COLO829 (cell line): ENCODE results near the gene TBC1D17.

Source experiments
- DNase-seq: peaks from one replicate; pipeline ENCODE4 v3.0.0; 2012; ENCODE audit warnings: low spot score

TBC1D17 gene

DNA sequence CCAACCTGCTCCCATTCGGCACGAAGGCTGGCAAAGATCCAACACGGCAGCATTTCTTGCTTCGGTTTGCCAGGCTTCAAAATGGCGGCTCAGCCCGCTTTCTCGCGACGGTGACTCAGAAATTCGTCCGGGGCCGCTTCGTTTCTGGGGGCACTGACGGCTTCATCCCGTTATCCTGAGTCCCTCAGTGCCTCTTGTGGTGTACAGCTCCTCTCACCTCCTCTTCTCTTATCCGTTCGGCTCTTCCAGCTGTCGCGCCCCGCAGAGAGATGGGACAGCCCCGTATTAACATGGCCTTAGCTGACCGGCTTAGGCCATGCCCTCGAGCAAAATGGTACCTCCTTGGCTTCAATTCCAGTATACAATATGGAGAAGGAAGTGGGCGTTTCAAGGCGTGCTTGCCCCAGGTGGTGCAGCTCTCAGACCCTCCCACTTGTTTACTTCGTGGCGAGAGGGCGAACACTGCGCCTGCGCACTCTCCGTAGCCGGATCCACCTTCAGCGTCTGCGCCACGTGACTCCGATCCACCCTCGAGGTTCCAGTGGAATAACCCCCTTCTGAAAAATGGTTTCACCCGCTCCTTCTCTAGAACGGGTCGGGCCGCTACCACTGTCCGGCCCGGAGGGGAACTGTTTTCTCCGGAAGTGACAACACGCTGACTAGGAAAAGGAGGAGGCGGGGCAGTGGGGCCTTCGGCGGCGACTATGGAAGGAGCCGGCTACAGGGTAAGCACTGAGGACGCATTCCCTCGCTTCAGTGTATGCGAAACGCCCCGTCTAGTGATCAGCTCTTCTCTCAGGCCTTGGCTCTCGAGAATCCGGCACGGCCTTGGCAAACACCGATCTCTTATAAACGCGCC lies at the start of gene TBC1D17, which contains the start of gene AKT1S1:
TBC1D17 (plus strand) TSS at position 683 of the 859 bp plus-strand sequence; CDS start at position 705, 22 bp downstream.
AKT1S1 (minus strand) TSS at position 336 of the 859 bp plus-strand sequence. CDS start 4,060 bp downstream, outside the sequence.
- DNase-seq: peak; percentile 100

DNA sequence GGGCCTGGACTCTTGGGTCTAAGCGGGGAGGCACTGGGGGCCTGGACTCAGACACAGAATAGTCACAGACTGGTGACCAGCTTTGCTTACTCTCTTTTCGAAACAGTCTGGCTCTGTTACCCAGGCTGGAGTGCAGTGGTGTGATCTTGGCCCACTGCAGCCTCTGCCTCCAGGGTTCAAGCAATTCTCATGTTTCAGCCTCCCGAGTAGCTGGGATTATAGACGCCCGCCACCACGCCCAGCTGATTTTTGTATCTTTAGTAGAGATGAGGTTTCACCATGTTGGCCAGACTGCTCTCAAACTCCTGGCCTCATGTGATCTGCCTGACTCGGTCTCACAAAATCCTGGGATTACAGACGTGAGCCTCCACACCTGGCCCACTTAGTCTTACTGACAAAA lies 48.3 kb upstream of the TBC1D17 start:
- DNase-seq: no peak

DNA sequence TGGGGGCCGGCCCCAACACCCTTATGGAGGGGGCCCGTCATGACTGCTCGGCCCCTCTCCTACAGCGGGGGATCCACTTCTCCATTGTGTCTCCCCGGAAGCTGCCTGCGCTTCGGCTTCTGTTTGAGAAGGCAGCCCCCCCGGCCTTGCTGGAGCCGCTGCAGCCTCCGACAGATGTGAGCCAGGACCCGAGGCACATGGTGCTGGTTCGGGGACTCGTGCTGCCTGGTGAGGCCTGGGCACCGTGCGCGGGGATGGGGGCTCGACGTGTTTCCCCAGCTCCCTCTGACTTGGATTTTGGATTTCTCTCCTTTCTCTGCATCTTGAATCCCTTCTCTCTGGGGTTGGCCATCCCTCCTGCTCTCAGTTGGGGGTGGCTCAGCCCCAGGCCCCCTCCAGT lies 47.8 kb upstream of the TBC1D17 start:
- DNase-seq: no peak

- DNase-seq: no peak
Observed at GRCh38 chr19:49830766-49831165, 46.7 kb upstream of the TBC1D17 start.

- no peak for DNase-seq
Observed at GRCh38 chr19:49831592-49831991, 45.9 kb upstream of the TBC1D17 start.

GRCh38 chr19:49832556-49832955 lies 44.9 kb upstream of the TBC1D17 start:
- no peak for DNase-seq

GRCh38 chr19:49833599-49833998 lies 43.9 kb upstream of the TBC1D17 start:
- DNase-seq: no peak

GRCh38 chr19:49835562-49835961 lies 41.9 kb upstream of the TBC1D17 start:
- no peak for DNase-seq

DNA sequence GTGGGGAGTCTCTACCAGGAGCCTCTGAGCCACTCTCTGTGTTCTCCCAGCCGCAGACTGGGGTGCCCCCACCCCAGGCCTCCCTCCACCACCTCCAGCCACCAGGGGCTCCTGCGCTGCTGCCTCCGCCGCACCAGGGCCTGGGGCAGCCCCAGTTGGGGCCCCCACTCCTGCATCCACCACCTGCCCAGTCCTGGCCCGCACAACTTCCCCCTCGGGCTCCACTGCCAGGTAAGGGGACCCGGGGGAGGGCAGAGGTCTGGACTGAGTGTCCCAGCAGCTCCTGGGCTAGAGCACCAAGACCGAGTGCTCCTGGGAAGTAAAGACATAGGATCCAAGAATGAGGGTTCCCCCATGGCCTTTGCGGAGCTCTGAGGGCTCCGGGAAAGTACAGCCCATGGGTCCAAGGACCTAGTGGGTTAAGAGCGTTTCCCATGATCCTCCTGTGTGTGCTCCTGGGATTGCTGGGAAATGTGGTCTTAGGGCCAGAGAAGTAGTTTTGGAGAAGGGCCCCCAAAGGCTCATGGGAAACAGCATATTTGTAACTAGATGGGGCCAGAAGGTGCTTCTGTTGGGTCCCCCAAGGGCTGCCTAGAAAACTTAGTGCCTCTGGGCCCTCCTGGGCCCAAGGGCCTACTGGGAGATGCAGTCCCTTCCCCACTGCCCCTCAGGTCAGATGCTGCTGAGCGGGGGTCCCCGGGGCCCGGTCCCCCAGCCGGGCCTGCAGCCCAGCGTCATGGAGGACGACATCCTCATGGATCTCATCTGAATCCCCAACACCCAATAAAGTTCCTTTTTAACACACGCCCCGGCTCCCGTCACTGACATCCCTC lies 41.1 kb upstream of the TBC1D17 start:
- no peak for DNase-seq

DNA sequence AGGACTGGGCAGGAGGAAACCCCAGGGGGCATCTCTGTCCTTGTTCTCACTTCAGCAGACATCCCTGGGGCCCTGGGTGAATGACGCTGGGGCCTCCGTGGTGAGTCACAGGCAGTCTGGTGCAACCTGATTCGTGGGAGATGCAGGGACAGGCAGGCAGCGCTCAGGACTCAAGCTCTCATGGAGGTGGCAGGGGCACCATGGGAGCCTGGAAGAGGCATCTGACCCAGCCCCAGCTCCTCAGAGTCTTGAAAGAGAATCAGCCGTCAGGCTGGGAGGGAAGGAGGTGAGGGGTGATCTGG lies 40.5 kb upstream of the TBC1D17 start:
- no peak for DNase-seq

GRCh38 chr19:49837425-49837824 lies 40.1 kb upstream of the TBC1D17 start:
- no peak for DNase-seq

- no peak for DNase-seq
Observed at GRCh38 chr19:49838885-49839588, 38.5 kb upstream of the TBC1D17 start.

- DNase-seq: no peak
Observed at GRCh38 chr19:49839713-49840112, 37.8 kb upstream of the TBC1D17 start.

DNA sequence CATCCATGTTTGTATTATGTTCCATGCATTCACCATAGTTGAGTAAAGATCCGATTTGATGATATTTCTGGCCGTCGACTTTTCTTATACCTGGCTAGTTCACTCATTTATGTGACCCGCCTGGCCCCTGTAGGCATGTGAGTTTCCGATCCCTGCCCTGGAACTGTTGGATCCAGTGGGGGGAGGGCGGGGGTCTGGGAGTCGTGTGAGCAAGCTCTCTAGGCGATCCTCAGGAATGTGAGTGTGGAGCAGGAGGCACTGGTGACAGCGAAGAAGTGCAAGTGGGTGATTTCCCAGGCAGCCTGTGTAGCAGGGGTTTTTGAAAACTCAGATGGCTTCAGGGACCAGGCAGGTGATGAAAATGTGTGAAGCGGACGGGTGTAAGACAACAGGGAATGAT lies 37.2 kb upstream of the TBC1D17 start:
- no peak for DNase-seq

DNA sequence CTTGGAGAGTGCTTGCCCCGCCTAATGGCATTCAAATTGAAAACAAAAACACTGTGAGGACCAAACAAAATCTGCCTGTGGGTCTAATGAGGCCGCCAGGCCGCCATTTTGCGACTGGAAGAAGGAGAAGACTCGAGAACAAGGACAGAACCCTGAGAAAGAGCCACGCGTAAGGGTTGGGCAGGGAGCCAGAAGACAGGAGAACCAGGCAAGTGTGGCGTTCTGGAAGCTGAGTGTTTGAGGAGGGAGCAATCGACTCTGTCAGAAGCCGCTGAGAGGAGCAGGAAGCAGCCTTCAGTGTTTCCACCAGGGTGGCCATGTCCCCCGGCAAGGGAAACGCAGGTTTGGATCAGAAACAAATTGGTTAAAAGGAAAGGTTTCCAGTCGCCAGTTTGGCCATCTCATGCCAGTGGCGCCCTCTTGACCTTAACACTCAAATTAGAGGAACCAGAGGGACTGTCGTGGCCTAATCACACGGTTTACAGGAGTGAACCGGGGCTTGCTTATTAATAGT lies 36.7 kb upstream of the TBC1D17 start:
- no peak for DNase-seq

GRCh38 chr19:49843265-49843664 lies 34.2 kb upstream of the TBC1D17 start:
- DNase-seq: no peak

DNA sequence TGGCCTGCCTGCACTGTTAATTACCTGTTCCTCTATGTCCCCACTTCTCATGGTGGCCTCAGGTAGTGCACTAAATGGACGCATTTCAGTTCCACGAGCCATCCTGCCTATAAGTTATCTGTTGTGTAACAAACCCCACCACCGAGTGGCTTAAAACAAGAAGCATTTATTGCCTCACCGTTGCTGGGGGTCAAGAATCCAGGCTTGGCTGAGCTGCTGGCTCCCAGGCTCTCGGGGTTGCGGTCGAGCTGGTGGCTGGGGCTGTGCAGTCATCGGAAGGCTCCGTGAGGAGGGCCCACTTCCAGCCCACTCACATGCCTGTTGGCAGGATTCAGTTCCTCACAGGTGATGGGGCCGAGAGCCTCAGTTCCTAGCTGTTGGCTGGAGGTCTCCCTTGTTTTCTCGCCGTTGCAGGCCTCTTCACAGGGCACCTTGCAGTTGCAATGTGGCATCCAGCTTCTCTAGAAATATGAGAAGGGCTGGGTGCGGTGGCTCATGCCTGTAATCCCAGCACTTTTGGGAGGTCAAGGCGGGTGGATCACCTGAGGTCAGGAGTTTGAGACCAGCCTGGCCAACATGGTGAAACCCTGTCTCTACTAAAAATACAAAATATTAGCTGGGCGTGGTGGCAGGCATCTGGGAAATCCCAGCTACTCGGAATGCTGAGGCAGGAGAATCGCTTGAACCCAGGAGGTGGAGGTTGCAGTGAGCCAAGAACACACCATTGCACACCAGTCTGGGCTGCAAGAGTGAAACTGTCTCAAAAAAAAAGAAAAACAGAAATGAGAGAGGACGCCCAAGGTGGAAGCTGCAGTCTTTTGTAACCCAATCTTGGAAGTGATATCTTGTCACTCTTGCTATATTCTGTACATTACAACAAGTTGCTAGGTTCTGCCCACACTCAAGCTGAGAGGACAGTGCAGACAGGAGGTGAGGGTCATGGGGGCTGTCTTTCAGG lies 33.1 kb upstream of the TBC1D17 start:
- no peak for DNase-seq

GRCh38 chr19:49845414-49845813 lies 32.1 kb upstream of the TBC1D17 start:
- no peak for DNase-seq

GRCh38 chr19:49846408-49846807 lies 31.1 kb upstream of the TBC1D17 start:
- DNase-seq: no peak

GRCh38 chr19:49847731-49848696 lies 29.5 kb upstream of the TBC1D17 start:
- DNase-seq: peak; percentile 78
